Testis (tissue), 3 donors: ENCODE measurements around the gene TRAK1. TPM values are rescaled to one million over a fixed set of nuclear protein-coding genes. Genes with fewer than 3 reads are reported as not detected.

Source experiments
- DNase-seq: peaks from one replicate; pipeline ENCODE4 v3.0.0-alpha.2; 2019
- H3K27ac ChIP-seq, 2 donors: fragments of 200-600 bp; sonication (generic); one replicate each; pipeline ENCODE4 v1.5.1; 2019
- H3K27me3 ChIP-seq: fragments of 200-600 bp; sonication (generic); one replicate; pipeline ENCODE4 v1.5.1; 2019
- H3K36me3 ChIP-seq: fragments of 200-600 bp; sonication (generic); one replicate; pipeline ENCODE4 v1.5.1; 2017; ENCODE audit warnings: low read depth; ENCODE audit errors: missing control alignments
- H3K4me1 ChIP-seq: fragments of 200-600 bp; sonication (generic); one replicate; pipeline ENCODE4 v1.5.1; 2019
- H3K4me3 ChIP-seq, 2 donors: fragments of 200-600 bp; sonication (generic); one replicate each; pipeline ENCODE4 v1.5.1; 2017 to 2019
- H3K9me3 ChIP-seq: fragments of 200-600 bp; sonication (generic); one replicate; pipeline ENCODE4 v1.5.1; 2017
- POLR2A ChIP-seq: fragments of 450-650 bp; IDR thresholded peaks from one replicate; pipeline ENCODE4 v1.6.1; 2017; ENCODE audit warnings: antibody characterized with exemption, mild to moderate bottlenecking, moderate library complexity
- whole genome bisulfite sequencing, 2 donors: methylation state at CpG; one replicate each; pipeline ENCODE4 v1.1.5; 2018; 5-methylcytosine and 5-hydroxymethylcytosine counted together
- intact Hi-C: fragments of 100-400 bp; cut with DNase I; formaldehyde crosslinking; loops from one replicate; pipeline ENCODE4 v1.15.1; 2023; ENCODE audit warnings: low total_unique reads
- polyA plus RNA-seq: library from polyadenylated mRNA; stranded (reverse); fragments of 350-450 nt; fragmentation: Illumina TruSeq; extraction: RNeasy Lipid Tissue Mini Kit (QIAGEN cat#74804); gene quantifications from one replicate; pipeline ENCODE4 v1.2.3, GENCODE V29; 2014; ENCODE audit warnings: low read depth, low replicate concordance; ENCODE audit not compliant: insufficient read depth
- total RNA-seq, 2 donors: library from RNA; depleted of rRNA; stranded (reverse); fragments of >200 nt; gene quantifications; one replicate each; pipeline ENCODE4 v1.2.3, GENCODE V29; 2016
- TF ChIP-seq, protein P1 (sequence below), 3 experiments: fragments of 450-650 bp in 2 of 3; fragments of 200-600 bp in 1 of 3; sonication (generic) in 1 of 3; IDR thresholded peaks; one replicate each; pipeline ENCODE4 v1.5.1; 2016 to 2019; ENCODE audit warnings: antibody characterized with exemption in 3 of 3, mild to moderate bottlenecking in 2 of 3, moderate library complexity in 1 of 3

TRAK1 gene
- total and polyA plus RNA-seq, 3 donors from 2014 or later: 32.0 to 95.9 (median 94.1) TPM

DNA sequence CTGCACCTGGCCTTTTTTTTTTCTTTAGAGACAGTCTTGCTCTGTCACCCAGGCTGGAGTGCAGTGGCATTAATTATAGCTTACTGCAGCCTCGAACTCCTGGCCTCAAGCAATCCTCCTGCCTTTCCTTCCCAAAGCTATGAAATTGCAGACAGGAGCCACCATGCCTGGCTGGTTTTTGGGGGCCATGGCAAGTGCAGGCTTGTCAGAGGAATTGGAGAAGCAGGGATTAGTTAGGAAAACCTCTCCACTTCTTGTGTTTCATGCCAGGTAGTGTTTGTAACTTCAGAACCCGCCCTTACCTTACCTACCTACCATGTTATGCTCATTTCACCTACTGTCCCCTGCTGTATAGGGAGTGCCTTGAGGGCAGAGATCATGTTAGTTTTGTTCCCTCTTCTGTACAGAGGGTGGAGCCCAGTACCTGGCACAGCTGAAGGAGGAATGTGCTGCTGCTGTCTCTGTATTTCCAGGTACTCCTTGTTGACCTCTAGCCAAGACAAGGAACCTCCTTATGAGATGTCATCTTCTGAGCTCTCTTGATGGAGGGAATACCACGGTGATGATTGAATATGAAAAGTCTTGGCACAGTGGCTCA lies 43.8 kb downstream of the TRAK1 start:
- WGBS, 2 donors: 87 to 98% methylated on average over 3 of the region's 3 CpGs

GRCh38 chr3:42139621-42140453 lies 48.7 kb downstream of the TRAK1 start:
- Histone ChIP-seq H3K4me1 (no peaks in the 10 kb centered on the region), H3K4me3 (no peak overlapping the region), H3K36me3 (no peaks in the 10 kb centered on the region), H3K27me3 (no peaks in the 10 kb centered on the region), H3K9me3 (no peaks in the 10 kb centered on the region), H3K27ac (no peak overlapping the region)
- WGBS, 2 donors: 89 to 95% methylated on average over 16 of the region's 16 CpGs
- intact Hi-C loops: no loop called here
- TF ChIP-seq, protein P1, sequence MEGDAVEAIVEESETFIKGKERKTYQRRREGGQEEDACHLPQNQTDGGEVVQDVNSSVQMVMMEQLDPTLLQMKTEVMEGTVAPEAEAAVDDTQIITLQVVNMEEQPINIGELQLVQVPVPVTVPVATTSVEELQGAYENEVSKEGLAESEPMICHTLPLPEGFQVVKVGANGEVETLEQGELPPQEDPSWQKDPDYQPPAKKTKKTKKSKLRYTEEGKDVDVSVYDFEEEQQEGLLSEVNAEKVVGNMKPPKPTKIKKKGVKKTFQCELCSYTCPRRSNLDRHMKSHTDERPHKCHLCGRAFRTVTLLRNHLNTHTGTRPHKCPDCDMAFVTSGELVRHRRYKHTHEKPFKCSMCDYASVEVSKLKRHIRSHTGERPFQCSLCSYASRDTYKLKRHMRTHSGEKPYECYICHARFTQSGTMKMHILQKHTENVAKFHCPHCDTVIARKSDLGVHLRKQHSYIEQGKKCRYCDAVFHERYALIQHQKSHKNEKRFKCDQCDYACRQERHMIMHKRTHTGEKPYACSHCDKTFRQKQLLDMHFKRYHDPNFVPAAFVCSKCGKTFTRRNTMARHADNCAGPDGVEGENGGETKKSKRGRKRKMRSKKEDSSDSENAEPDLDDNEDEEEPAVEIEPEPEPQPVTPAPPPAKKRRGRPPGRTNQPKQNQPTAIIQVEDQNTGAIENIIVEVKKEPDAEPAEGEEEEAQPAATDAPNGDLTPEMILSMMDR (IDR thresholded peaks at IDR 0.05): no peak
- TF ChIP-seq POLR2A: no peak
- DNase-seq: no peak

More for the DNA sequence above, 43.8 kb downstream of the TRAK1 start:
- intact Hi-C loops: no loop called here
- no peaks in the 10 kb centered on the region for H3K9me3 ChIP-seq
- H3K36me3 ChIP-seq: no peaks in the 10 kb centered on the region
- no peak for TF ChIP-seq POLR2A
- TF ChIP-seq, protein P1 (IDR thresholded peaks at IDR 0.05): no peak
- no peak for DNase-seq
- no peaks in the 10 kb centered on the region for H3K4me1 ChIP-seq
- H3K27me3 ChIP-seq: no peaks in the 10 kb centered on the region
- no peak overlapping the region for H3K4me3 ChIP-seq
- no peak overlapping the region for H3K27ac ChIP-seq

GRCh38 chr3:42140665-42141203 lies 49.6 kb downstream of the TRAK1 start:
- Histone ChIP-seq H3K27me3 (no peaks in the 10 kb centered on the region), H3K4me1 (no peaks in the 10 kb centered on the region), H3K27ac (no peak overlapping the region), H3K4me3 (no peak overlapping the region), H3K36me3 (no peaks in the 10 kb centered on the region), H3K9me3 (no peaks in the 10 kb centered on the region)
- DNase-seq: no peak
- TF ChIP-seq, protein P1 (IDR thresholded peaks at IDR 0.05): no peak
- TF ChIP-seq POLR2A: no peak
- 87 to 88% methylated on average over 7 of the region's 7 CpGs for WGBS, 2 donors
- intact Hi-C loops: no loop called here

GRCh38 chr3:42143440-42143839 lies 52.3 kb downstream of the TRAK1 start:
- no peak for DNase-seq
- H3K27me3 ChIP-seq: no peaks in the 10 kb centered on the region
- no peak overlapping the region for H3K4me3 ChIP-seq
- TF ChIP-seq, protein P1 (IDR thresholded peaks at IDR 0.05): no peak
- TF ChIP-seq POLR2A: no peak
- no peaks in the 10 kb centered on the region for H3K4me1 ChIP-seq
- 68 to 82% methylated on average over 7 of the region's 7 CpGs for WGBS, 2 donors
- intact Hi-C loops: no loop called here
- H3K9me3 ChIP-seq: no peaks in the 10 kb centered on the region
- H3K27ac ChIP-seq: no peak overlapping the region
- no peaks in the 10 kb centered on the region for H3K36me3 ChIP-seq
